Activated T-cell treated with anti-CD3 and anti-CD28 coated beads for 24 hours (primary cell): ENCODE results near the gene IQGAP2.

Source experiments
- DNase-seq: peaks from one replicate; pipeline ENCODE4 v3.0.0-alpha.2; 2020; ENCODE audit warnings: low read depth

The IQGAP2 gene

DNA sequence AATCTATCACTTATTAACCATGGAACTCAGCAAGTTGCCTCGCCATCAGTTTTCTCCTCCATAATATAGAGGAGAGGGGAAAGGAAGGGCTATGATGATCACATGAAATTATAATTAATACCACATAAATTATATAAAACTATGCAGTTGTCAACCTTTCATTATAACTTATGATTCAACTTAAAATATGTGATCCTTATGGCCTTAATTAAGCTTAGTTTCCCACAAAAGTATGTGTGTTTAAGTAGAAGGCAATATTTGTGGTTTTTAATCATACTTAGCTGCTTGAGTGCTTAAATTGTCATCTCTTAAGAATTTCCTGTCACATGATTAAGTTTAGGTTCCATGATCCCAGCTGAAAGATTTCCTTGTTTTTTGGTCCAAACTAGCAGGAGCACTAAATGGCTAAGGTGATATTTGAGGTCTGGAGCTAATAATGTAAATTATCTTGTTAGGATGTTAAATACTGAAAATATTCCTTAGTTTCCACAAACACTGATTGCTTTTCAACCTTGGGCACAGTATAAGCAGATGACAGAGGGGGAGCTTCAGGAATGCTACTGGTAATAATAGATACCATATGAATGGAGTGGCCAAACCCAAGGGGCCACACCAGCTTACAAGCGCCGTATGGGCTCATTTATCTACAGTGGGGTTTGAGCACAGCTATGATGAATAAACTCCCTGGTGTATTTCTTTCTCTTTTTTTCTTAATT, 286.4 kb downstream of the IQGAP2 start:
- no peak for DNase-seq

- DNase-seq: no peak
Observed at GRCh38 chr5:76690037-76690679, 287.1 kb downstream of the IQGAP2 start.

DNA sequence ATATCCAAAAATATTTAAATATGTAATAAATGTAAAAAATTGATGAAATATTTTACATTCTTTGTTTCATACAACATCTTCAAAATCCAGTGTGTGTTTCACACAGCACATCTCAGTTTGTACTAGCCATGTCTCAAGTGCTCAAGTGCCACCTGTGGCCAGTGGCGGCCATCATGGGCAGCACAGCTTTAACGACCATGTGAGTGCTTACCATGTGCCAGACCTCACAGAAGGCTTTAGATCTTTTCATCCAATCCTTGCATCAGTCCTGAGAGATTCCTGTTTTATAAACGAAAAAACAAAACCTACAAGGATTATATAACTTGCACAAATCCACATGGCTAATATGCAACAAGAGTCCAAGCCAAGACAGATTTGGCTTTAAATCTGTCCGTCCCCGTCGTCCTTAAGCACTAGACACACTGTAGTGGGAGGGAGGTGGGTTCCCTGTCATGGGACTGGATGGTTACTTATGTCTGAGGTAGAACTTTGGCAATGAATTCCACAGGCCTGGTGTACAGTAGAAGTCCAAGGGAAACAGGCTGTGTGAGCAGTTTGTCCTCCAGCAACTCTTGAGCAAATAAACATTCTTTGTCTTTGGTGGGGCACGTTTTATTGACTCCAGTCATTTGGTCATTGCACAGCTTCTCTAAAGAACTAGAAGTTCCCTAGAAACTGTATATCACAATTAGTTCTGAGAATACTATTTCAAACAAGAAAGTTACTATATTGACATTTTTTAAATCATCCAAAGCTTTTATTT, 287.8 kb downstream of the IQGAP2 start:
- no peak for DNase-seq

DNA sequence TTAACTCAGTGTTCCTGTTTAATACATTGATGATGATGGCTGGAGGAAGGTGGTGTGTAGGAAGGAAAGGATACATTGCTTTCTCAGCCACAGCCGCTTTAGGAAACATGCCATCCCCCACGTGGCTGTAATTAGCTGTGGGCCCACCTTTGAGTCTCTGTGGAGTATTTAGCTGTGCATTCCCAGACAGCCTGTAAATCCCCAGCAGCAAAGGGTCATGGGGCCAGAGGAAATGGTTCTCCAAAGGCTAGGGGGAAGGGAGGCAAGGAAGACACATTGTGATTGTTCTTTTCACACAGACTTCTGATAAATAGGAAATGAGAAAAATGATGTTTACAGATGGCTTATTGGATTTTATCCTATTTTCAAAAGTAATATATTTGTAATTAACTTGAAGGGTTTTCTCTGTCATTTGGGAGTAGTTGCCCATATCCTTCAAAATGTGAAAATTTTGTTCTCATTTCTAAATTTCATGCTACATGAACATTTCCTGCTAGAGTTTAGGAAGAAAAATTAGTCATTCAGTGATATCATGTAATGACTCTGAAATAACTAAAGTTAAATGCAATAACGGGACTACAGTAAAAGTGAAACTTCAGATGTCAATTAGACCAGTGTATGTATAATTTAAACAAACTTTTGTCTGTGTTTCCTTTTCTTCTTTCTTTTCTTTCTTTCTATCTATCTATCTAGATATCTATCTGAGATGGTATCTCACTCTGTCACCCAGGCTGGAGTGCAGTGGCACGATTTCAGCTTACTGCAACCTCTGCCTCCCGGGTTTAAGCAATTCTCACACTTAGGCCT, 288.6 kb downstream of the IQGAP2 start:
- DNase-seq: no peak

DNA sequence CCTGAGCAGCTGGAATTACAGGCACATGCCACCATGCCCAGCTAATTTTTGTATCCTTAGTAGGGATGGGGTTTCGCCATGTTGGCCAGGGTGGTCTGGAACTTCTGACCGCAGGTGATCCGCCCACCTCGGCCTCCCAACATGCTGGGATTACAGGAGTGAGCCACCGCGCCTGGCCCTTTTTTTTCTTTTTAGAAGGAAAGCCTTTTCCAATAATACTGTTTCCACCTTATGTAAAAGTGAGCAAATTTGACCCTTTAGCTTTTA, 289.1 kb downstream of the IQGAP2 start:
- DNase-seq: no peak

GRCh38 chr5:76692651-76693050, 289.6 kb downstream of the IQGAP2 start:
- DNase-seq: no peak

DNA sequence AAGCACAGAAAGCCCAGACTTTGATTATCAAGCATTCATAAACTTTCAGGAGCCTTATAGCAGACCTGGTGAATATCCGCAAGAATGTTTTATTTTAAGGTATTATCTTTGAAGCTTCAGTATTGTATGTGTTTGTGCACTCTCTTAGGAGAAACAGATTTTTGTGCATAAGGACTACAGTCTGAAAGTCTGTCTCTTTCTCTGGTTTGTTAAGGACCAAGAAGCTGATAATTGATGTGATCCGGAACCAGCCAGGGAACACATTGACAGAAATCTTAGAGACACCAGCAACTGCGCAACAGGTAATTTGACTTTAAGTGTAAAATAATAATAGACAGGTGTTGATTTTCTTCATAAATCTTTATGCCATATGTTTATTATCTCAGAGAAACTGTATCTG, 290.1 kb downstream of the IQGAP2 start:
- no peak for DNase-seq

- DNase-seq: no peak
Observed at GRCh38 chr5:76694317-76694716, 291.2 kb downstream of the IQGAP2 start.

DNA sequence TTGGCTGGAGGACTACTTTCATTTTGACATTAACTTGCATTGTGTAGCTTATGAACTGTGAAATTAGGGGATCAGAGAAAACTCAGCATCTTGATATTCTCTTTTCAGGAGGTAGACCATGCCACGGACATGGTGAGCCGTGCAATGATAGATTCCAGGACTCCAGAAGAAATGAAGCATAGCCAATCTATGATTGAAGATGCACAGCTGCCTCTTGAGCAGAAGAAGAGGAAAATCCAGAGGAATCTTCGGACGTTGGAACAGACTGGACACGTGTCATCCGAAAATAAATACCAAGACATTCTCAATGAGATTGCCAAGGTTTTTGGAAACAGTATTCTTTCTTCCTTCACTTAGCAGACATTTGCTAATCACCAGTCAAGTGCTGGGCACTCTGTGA, 292.3 kb downstream of the IQGAP2 start:
- no peak for DNase-seq

GRCh38 chr5:76696251-76696650, 293.2 kb downstream of the IQGAP2 start:
- DNase-seq: no peak

DNA sequence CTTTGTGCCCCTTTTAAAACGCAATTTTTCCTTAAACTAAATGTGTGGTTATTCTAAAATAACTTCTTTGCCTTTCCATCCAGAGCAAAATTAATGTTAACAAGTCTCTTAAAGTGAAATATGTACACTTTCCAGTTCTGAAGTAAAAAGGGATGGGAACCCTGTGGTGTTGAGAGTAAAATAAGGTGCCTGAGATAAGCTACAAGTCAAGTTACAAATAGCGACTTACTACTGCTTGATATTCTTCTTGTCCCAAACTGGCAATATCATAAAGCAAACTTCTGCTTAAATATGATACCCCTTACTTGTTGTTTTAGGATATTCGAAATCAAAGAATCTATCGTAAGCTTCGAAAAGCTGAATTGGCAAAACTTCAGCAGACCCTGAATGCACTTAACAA, 294.6 kb downstream of the IQGAP2 start:
- no peak for DNase-seq

DNA sequence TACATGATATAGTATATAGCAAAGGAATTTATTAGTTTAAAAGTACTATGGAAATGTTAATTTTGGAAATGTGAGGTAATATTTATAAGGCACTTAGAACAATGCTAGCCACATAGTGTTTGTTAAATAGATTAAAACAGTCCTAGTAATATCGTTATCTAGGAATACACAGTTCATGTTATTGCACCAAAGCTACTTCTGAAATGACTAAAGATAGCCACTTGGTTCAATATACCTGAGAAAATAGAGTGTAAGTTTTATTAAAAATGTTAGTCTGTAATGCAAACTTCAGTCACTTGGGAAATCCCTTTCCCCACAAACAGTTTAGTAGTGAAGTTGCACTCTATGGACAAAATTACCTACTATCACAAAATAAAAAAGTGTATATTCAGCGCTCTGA, 297.5 kb downstream of the IQGAP2 start:
- no peak for DNase-seq

DNA sequence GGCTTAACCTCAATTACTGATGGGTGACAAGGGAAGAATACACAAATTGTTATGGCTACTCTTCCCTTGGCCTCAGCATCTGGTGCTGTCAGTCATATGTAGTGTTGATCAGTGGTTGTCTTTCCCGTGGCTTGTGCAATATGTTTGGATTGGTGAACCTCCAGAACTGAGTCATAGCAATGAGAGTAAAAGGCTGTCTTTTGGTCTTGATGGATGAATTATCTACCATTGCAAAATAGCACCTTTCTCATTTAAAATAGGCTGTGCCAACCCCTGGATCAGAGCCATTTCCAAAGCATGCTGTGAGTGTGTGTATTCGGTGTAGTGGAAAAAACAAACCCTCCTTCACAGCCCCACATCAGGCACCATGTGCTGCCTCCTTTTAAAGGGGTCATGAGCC, 298.2 kb downstream of the IQGAP2 start:
- DNase-seq: no peak

GRCh38 chr5:76703707-76704106, 300.6 kb downstream of the IQGAP2 start:
- DNase-seq: no peak

DNA sequence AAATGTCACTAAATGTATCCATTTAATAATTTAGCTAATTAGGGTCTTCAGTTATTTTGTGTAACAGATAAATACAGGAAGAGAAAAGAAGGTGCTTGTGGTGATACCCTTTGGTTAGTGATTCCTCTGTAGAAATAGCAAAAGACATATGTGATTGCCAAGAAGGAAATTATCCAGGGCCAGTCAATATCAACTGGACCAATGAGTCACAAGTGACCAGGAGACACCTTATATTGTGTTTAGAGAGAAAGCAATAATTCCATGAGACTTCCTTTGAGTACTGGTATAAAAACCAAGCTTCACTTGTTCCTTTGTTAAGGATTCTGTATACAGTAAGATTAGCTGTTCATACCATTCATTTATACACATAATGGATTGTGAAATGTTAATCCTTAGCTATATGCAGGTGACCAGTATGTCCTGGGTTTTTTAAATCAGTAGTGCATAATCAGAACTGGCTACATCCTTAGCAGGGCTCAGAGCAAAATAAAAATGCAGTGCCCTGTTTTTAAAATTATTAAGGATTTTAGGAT, 301.1 kb downstream of the IQGAP2 start:
- DNase-seq: no peak

- no peak for DNase-seq
Observed at GRCh38 chr5:76705574-76705973, 302.5 kb downstream of the IQGAP2 start.

DNA sequence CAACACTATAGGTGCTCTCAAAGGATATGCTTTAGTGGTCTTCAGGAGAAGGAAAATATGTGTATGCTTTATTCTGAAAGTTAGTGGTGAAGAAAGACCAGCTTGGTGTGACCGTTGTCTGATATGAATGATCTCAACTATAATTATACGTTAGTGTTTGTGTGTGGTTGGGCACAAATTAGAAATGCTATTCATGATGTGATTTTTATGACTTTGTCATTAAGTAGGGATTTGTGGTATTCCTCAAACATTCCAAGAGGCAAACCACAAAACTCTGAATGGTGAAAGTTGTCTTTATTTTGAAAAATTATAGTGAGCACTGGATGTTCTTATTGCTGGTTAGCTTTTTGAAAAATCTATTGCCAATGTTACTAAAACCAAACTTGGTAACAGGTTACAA, 306.7 kb downstream of the IQGAP2 start:
- no peak for DNase-seq

DNA sequence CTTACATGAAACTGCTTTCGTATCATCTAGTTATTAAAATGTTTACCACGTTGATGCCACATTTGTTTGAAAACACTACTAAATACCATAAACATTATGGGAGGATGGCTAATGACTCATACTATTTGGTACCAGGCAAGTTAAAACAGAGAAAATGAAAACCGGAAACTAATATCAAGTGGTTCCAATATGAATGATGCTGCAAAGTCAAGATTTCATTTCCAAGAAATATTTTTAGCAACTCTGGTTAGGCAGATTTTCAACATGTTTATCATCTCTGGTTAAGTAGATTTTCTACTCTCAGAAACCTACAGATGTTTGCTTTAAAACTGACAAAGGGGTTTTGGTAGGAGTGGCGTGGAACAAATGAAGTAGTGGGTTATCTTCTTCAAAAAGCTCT, 307.9 kb downstream of the IQGAP2 start:
- no peak for DNase-seq

DNA sequence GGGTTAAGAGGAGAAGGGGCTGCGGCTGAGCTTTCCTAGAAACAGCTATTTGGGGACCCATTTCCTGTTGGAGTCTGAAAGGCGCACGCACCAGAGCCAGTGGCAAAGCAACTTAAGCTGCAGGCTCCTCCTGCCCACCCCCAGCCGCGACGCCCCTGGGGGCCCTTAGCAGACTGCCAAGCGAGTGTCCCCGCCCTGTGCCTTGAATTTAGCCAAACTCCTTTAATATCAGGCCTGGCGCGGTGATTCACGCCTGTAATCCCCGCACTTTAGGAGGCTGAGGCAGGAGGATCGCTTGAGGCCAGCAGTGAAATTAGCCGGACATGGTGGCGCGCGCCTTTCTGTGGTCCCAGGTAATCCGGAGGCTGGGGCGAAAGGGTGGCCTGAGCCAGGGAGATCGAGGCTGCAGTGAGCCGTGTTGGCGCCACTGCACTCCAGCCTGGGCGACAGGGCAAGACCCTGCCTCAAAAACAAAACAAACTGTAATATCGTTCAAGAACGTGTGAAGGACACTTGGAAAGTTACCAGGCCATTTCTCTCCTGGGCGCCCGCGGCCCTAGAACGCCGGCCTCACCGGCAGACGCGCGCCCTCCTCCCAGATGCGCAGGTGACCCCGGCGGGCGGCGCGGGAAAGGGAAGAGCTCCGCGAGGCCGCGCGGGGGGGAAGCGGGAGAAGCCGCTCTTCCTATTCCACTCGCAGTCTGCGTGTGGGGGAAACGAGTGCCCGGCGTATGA, 311.8 kb downstream of the IQGAP2 start:
- DNase-seq: no peak

DNA sequence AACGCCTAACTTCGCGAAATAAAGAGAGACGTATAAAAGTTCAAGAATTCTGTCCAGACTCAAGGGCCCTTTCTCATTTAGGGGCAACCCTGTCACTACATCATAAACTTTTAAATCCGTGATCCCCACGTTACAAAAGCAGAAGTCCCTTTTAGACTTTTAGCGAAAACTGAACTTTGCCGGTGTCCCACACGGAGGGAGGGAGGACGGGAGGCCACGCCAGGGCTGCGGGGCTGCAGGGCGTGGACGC, 312.3 kb downstream of the IQGAP2 start:
- DNase-seq: no peak

DNA sequence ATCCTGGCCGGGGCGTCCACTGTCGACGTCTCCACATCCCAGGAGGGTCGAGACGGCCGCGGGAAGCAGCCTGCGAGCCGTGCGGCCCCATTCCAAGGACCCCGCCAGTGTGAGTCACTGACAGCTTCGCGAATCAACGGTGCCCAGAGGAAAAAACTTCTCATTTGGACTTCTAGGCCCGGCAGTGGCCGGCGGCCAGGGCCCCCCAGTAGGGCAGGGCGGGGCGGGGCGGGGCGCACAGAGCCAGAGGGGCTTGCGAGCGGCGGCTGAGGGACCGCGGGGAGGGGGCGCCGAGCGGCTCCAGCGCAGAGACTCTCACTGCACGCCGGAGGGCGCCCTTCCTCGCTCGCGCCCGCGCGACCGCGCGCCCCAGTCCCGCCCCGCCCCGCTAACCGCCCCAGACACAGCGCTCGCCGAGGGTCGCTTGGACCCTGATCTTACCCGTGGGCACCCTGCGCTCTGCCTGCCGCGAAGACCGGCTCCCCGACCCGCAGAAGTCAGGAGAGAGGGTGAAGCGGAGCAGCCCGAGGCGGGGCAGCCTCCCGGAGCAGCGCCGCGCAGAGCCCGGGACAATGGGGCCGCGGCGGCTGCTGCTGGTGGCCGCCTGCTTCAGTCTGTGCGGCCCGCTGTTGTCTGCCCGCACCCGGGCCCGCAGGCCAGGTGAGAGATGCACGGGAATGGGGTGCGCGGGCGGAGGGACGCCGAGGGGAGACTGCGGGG, 312.8 kb downstream of the IQGAP2 start, which contains the start of gene F2R:
F2R (plus strand) TSS at position 391 of the 720 bp plus-strand sequence; CDS start at position 573, 182 bp downstream.
- DNase-seq: no peak
